SK-N-SH treated with all-trans-retinoic acid at 6 μM for 48 hours (cell line): ENCODE data around the gene AHSG.

Experiments
- ATAC-seq: fragments of 200-7000 bp; cut with Tn5 transposase; 3 replicates; pipeline ENCODE4 v1.9.1; 2020; ENCODE audit warnings: mild to moderate bottlenecking, moderate library complexity
- BACH2 ChIP-seq: fragments of 250-450 bp; sonication (Bioruptor Pico); IDR thresholded peaks from 2 replicates; pipeline ENCODE4 v1.9.0; 2021; ENCODE audit warnings: mild to moderate bottlenecking, borderline replicate concordance
- CREB5 ChIP-seq: fragments of 250-450 bp; sonication (Bioruptor Pico); IDR thresholded peaks from 2 replicates; pipeline ENCODE4 v1.5.1; 2020; ENCODE audit warnings: low read depth, mild to moderate bottlenecking, moderate library complexity
- CSDC2 ChIP-seq: fragments of 250-450 bp; sonication (Bioruptor Pico); IDR thresholded peaks from 2 replicates; pipeline ENCODE4 v1.5.0; 2020; ENCODE audit warnings: mild to moderate bottlenecking, moderate library complexity
- CSRNP3 ChIP-seq: fragments of 250-450 bp; sonication (Bioruptor Pico); IDR thresholded peaks from 2 replicates; pipeline ENCODE4 v1.5.1; 2021; ENCODE audit warnings: mild to moderate bottlenecking, moderate library complexity
- ISL1 ChIP-seq: fragments of 250-450 bp; sonication (Bioruptor Pico); IDR thresholded peaks from 2 replicates; pipeline ENCODE4 v2.1.2; 2022; ENCODE audit warnings: mild to moderate bottlenecking, moderate library complexity
- OSR1 ChIP-seq: fragments of 250-450 bp; sonication (Bioruptor Pico); IDR thresholded peaks from 2 replicates; pipeline ENCODE4 v1.8.0; 2022; ENCODE audit warnings: moderate library complexity, mild to moderate bottlenecking, inconsistent platforms
- POU6F1 ChIP-seq: fragments of 250-450 bp; sonication (Bioruptor Pico); IDR thresholded peaks from 2 replicates; pipeline ENCODE4 v1.8.0; 2021; ENCODE audit warnings: low read depth, mild to moderate bottlenecking, moderate library complexity, borderline replicate concordance
- PPARA ChIP-seq: fragments of 250-450 bp; sonication (Bioruptor Pico); IDR thresholded peaks from 2 replicates; pipeline ENCODE4 v1.5.0; 2020; ENCODE audit warnings: mild to moderate bottlenecking, borderline replicate concordance
- SNAI2 ChIP-seq: fragments of 250-450 bp; sonication (Bioruptor Pico); IDR thresholded peaks from 2 replicates; pipeline ENCODE4 v1.5.0; 2020; ENCODE audit warnings: mild to moderate bottlenecking, moderate library complexity
- TCF4 ChIP-seq: fragments of 250-450 bp; sonication (Bioruptor Pico); IDR thresholded peaks from 2 replicates; pipeline ENCODE4 v1.8.0; 2021; ENCODE audit warnings: mild to moderate bottlenecking, moderate library complexity, borderline replicate concordance
- TOX ChIP-seq: fragments of 250-450 bp; sonication (Bioruptor Pico); IDR thresholded peaks from 2 replicates; pipeline ENCODE4 v1.8.0; 2021; ENCODE audit warnings: mild to moderate bottlenecking, moderate library complexity, borderline replicate concordance
- TSHZ2 ChIP-seq: fragments of 250-450 bp; sonication (Bioruptor Pico); IDR thresholded peaks from 2 replicates; pipeline ENCODE4 v1.5.0; 2020; ENCODE audit warnings: mild to moderate bottlenecking, moderate library complexity
- ZC3H10 ChIP-seq: fragments of 250-450 bp; sonication (Bioruptor Pico); IDR thresholded peaks from 2 replicates; pipeline ENCODE4 v1.5.1; 2021; ENCODE audit warnings: mild to moderate bottlenecking, moderate library complexity
- ZFP3 ChIP-seq: fragments of 250-450 bp; sonication (Bioruptor Pico); IDR thresholded peaks from 2 replicates; pipeline ENCODE4 v1.5.0; 2020; ENCODE audit warnings: mild to moderate bottlenecking, moderate library complexity
- ZFP30 ChIP-seq: fragments of 450-650 bp; formaldehyde crosslinking; IDR thresholded peaks from 2 replicates; pipeline ENCODE4 v1.5.0; 2022; ENCODE audit warnings: mild to moderate bottlenecking, moderate library complexity
- ZNF565 ChIP-seq: fragments of 450-650 bp; formaldehyde crosslinking; conservative IDR thresholded peaks from 2 replicates; pipeline ENCODE4 v1.5.0; 2020; ENCODE audit warnings: low read depth, mild to moderate bottlenecking, moderate library complexity
- ZNF70 ChIP-seq: fragments of 450-650 bp; formaldehyde crosslinking; IDR thresholded peaks from 2 replicates; pipeline ENCODE4 v1.5.0; 2020; ENCODE audit warnings: mild to moderate bottlenecking, moderate library complexity
- ZNF8 ChIP-seq: fragments of 450-650 bp; formaldehyde crosslinking; IDR thresholded peaks from 2 replicates; pipeline ENCODE4 v1.5.0; 2020; ENCODE audit warnings: mild to moderate bottlenecking, moderate library complexity

AHSG gene

GRCh38 chr3:186593862-186594261 lies 19.0 kb upstream of the AHSG start:
- TF ChIP-seq PPARA, result no peak
- no peak for TF ChIP-seq TSHZ2 (CRISPR knock-in tag)
- TF ChIP-seq CREB5 (CRISPR knock-in tag), result no peak
- TF ChIP-seq SNAI2 (CRISPR knock-in tag), result no peak
- TF ChIP-seq POU6F1 (CRISPR knock-in tag), result no peak
- TF ChIP-seq ZC3H10, result no peak
- TF ChIP-seq CSRNP3 (CRISPR knock-in tag), result no peak
- no peak for TF ChIP-seq ZNF8 (CRISPR knock-in tag)
- no peak for TF ChIP-seq TCF4
- TF ChIP-seq TOX (CRISPR knock-in tag), result no peak
- TF ChIP-seq ISL1 (CRISPR knock-in tag), result no peak
- TF ChIP-seq OSR1, result no peak
- TF ChIP-seq CSDC2 (CRISPR knock-in tag), result no peak
- no peak for TF ChIP-seq ZFP3 (CRISPR knock-in tag)
- no peak for TF ChIP-seq BACH2 (CRISPR knock-in tag)
- TF ChIP-seq ZNF70 (CRISPR knock-in tag), result no peak
- no peak for TF ChIP-seq ZFP30 (CRISPR knock-in tag)
- TF ChIP-seq ZNF565, result no peak
- ATAC-seq, result no peak

- no peak for TF ChIP-seq PPARA
- no peak for TF ChIP-seq ZNF70 (CRISPR knock-in tag)
- TF ChIP-seq CSRNP3 (CRISPR knock-in tag), result no peak
- TF ChIP-seq, all 23 proteins: peak for 0
- ATAC-seq, result no peak
These were observed 18.2 kb upstream of the AHSG start for GRCh38 chr3:186594591-186595113.

- no peak for TF ChIP-seq ZC3H10
- TF ChIP-seq PPARA, result no peak
- no peak for TF ChIP-seq ZNF8 (CRISPR knock-in tag)
- TF ChIP-seq BACH2 (CRISPR knock-in tag), result no peak
- no peak for TF ChIP-seq SNAI2 (CRISPR knock-in tag)
- TF ChIP-seq TSHZ2 (CRISPR knock-in tag), result no peak
- no peak for TF ChIP-seq ZFP3 (CRISPR knock-in tag)
- no peak for ATAC-seq
These were observed 16.1 kb upstream of the AHSG start for GRCh38 chr3:186596568-186597287.
